HepG2 (cell line): ENCODE measurements around the gene NOL4L. TPM values are rescaled to one million over a fixed set of nuclear protein-coding genes. Genes with fewer than 3 reads are reported as not detected.
A peak's percentile ranks its signal among the peaks of the same experiment; 100 is the strongest.

Source experiments
- ATAC-seq: fragments of 200-7000 bp; cut with Tn5 transposase; 3 replicates; pipeline ENCODE4 v1.9.1; 2020; ENCODE audit warnings: mild to moderate bottlenecking, moderate library complexity
- BruUV-seq: library from RNA; stranded (reverse); fragments of 400-500 nt; replicated peaks from 2 replicates; lab custom pipeline; 2021; lab: Mats Ljungman, UMichigan
- CTCF ChIA-PET: fragments of 300-600 bp; formaldehyde crosslinking; extraction: SDS; loops from one replicate; lab custom pipeline; 2021; ENCODE audit warnings: low total read pairs, inconsistent platforms, low intra/inter-chr PET ratio; lab: Yijun Ruan, JAX
- POLR2A ChIA-PET: fragments of 350-600 bp; sonication (Branson Sonifier 250); formaldehyde crosslinking; loops from one replicate; lab custom pipeline; 2020; ENCODE audit warnings: antibody characterized with exemption, inconsistent platforms; lab: Yijun Ruan, JAX
- DNase-seq: peaks from one replicate; pipeline ENCODE4 v3.0.0-alpha.2; 2015; ENCODE audit warnings: low spot score
- FAIRE-seq: peaks from 3 replicates; lab custom pipeline; 2011; peaks lifted over from hg19 to GRCh38; lab: Jason Lieb, UNC
- H2AFZ ChIP-seq: one replicate; pipeline ENCODE4 v1.6.1; 2011; ENCODE audit warnings: low read length, inconsistent platforms
- H3K27ac ChIP-seq: fragments of 300-600 bp; 3 replicates; pipeline ENCODE4 v1.8.0; 2011; ENCODE audit warnings: mixed run types, mild to moderate bottlenecking, mixed read lengths, low read length, inconsistent platforms; ENCODE audit not compliant: insufficient read depth; ENCODE audit errors: extremely low read length
- H3K27me3 ChIP-seq, 2 experiments: fragments of 200-600 bp in 1 of 2; 2 replicates in 1 of 2; 3 replicates in 1 of 2; pipeline versions ENCODE4 v1.6.0 to v1.8.0; 2011; ENCODE audit warnings: low read length in 2 of 2, mild to moderate bottlenecking in 2 of 2, moderate library complexity in 2 of 2, inconsistent platforms in 1 of 2; ENCODE audit not compliant: insufficient read depth in 2 of 2, control insufficient read depth in 1 of 2
- H3K36me3 ChIP-seq, 2 experiments: fragments of 200-600 bp in 1 of 2; replicated peaks in 1 of 2; 2 replicates in 1 of 2; 3 replicates in 1 of 2; pipeline versions ENCODE4 v1.5.1 to v1.8.0; 2011; ENCODE audit warnings: low read length in 2 of 2, inconsistent platforms in 1 of 2; ENCODE audit not compliant: insufficient read depth in 2 of 2, control insufficient read depth in 1 of 2
- H3K4me1 ChIP-seq: 2 replicates; pipeline ENCODE4 v1.5.1; 2012; ENCODE audit warnings: low read length, inconsistent platforms; ENCODE audit not compliant: insufficient read depth
- H3K4me2 ChIP-seq: 2 replicates; pipeline ENCODE4 v1.6.0; 2011; ENCODE audit warnings: low read depth, low read length, inconsistent platforms
- H3K4me3 ChIP-seq, 3 experiments: fragments of 200-600 bp in 1 of 3; sonication (generic), shearing (Covaris generic) in 1 of 3; replicated peaks in 1 of 3; 2 replicates each; pipeline ENCODE4 v1.5.1; 2011 to 2016; ENCODE audit warnings: low read length in 3 of 3, inconsistent platforms in 2 of 3, low read depth in 2 of 3, mild to moderate bottlenecking in 2 of 3, control low read depth in 1 of 3, mixed read lengths in 1 of 3; ENCODE audit not compliant: insufficient read depth in 1 of 3
- H3K79me2 ChIP-seq: one replicate; pipeline ENCODE4 v1.6.1; 2011; ENCODE audit warnings: low read length, inconsistent platforms; ENCODE audit not compliant: insufficient read depth
- H3K9ac ChIP-seq: 2 replicates; pipeline ENCODE4 v1.6.0; 2011; ENCODE audit warnings: mild to moderate bottlenecking, low read depth, low read length, inconsistent platforms; ENCODE audit not compliant: insufficient read depth
- H3K9me3 ChIP-seq: 2 replicates; pipeline ENCODE4 v1.5.1; 2012; ENCODE audit warnings: mild to moderate bottlenecking, low read length
- H4K20me1 ChIP-seq: 2 replicates; pipeline ENCODE4 v1.6.0; 2011; ENCODE audit warnings: inconsistent platforms, mild to moderate bottlenecking, low read length, moderate library complexity; ENCODE audit not compliant: insufficient read depth
- CBFB ChIP-seq: sonication (generic); formaldehyde crosslinking; IDR thresholded peaks from 2 replicates; pipeline ENCODE4 v1.4.0; 2020; ENCODE audit warnings: missing genetic modification reagents
- GLI4 ChIP-seq: sonication (generic); formaldehyde crosslinking; IDR thresholded peaks from 2 replicates; pipeline ENCODE4 v1.5.1; 2020; ENCODE audit warnings: missing genetic modification reagents, mild to moderate bottlenecking, moderate library complexity, borderline replicate concordance
- GLMP ChIP-seq: sonication (generic); formaldehyde crosslinking; IDR thresholded peaks from 2 replicates; pipeline ENCODE4 v1.9.0; 2021; ENCODE audit warnings: missing genetic modification reagents, mild to moderate bottlenecking, borderline replicate concordance
- HOXA3 ChIP-seq: sonication (generic); formaldehyde crosslinking; IDR thresholded peaks from 2 replicates; pipeline ENCODE4 v1.5.0; 2020; ENCODE audit warnings: missing genetic modification reagents
- NPAS2 ChIP-seq: sonication (generic); formaldehyde crosslinking; IDR thresholded peaks from 2 replicates; pipeline ENCODE4 v1.8.0; 2022; ENCODE audit warnings: mild to moderate bottlenecking, missing genetic modification reagents, borderline replicate concordance
- RNF219 ChIP-seq: sonication (generic); formaldehyde crosslinking; IDR thresholded peaks from 2 replicates; pipeline ENCODE4 v1.5.0; 2020; ENCODE audit warnings: mild to moderate bottlenecking, missing genetic modification reagents
- TEAD3 ChIP-seq: optimal IDR thresholded peaks from 2 replicates; pipeline ENCODE3; 2016; ENCODE audit warnings: borderline replicate concordance
- WGBS: methylation state at CpG from one replicate; pipeline ENCODE4 v1.1.6; 2017; ENCODE audit warnings: low lambda C conversion rate; 5-methylcytosine and 5-hydroxymethylcytosine counted together
- in situ Hi-C: cut with HindIII; loops from 2 replicates; pipeline ENCODE4 v1.10.0; 2017; ENCODE audit warnings: low pct_unique_long_range_greater_than_20kb; ENCODE audit not compliant: extremely low pct_ligation_motif_present
- intact Hi-C: fragments of 100-400 bp; cut with micrococcal nuclease; formaldehyde crosslinking; loops from one replicate; pipeline ENCODE4 v1.10.0; 2022; ENCODE audit not compliant: unreplicated experiment
- polyA plus RNA-seq, 8 experiments: library from polyadenylated mRNA; depleted of rRNA in 3 of 8; stranded (reverse) in 7 of 8; unstranded in 1 of 8; fragments of >200 nt; fragmentation: Illumina TruSeq in 4 of 8; extraction: Trizol in 4 of 8; gene quantifications; 2 replicates each; pipeline versions ENCODE4 v1.2.1 to v1.2.3, GENCODE V29; 2011 to 2016; ENCODE audit warnings: low read depth in 4 of 8, missing spikeins in 1 of 8, mixed read lengths in 1 of 8; ENCODE audit not compliant: insufficient read depth in 1 of 8
- total RNA-seq, 5 experiments: library from RNA; depleted of rRNA; stranded (reverse); fragments of >200 nt; fragmentation: Illumina TruSeq; extraction: Trizol; gene quantifications; 2 replicates each; pipeline ENCODE4 v1.2.3, GENCODE V29; 2016; ENCODE audit warnings: low read depth in 1 of 5

Gene NOL4L
- total and polyA plus RNA-seq, 2 of the 13 experiments (the other 11 are each of a cell fraction or from before 2014, with no cell fraction given), result 16.6 to 35.4 TPM

- CTCF ChIA-PET, result no interaction called here
- no peak for FAIRE-seq
- H3K36me3 ChIP-seq, result no peaks in the 10 kb centered on the region
- H3K9me3 ChIP-seq, result no peaks in the 10 kb centered on the region
- H3K4me2 ChIP-seq, result no peak overlapping the region
- H3K4me1 ChIP-seq, result 0 out of 2 replicates have a peak, but pooled peaks cover 14% of the 10 kb centered on the region
- no peak for TF ChIP-seq CBFB
- TF ChIP-seq GLMP (CRISPR knock-in tag), result no peak
- TF ChIP-seq GLI4 (CRISPR knock-in tag), result no peak
- TF ChIP-seq HOXA3, result no peak
- H3K27me3 ChIP-seq, result no peaks in the 10 kb centered on the region
- H3K79me2 ChIP-seq, result no peaks in the 10 kb centered on the region
- no peak overlapping the region for H3K4me3 ChIP-seq
- no peak for ATAC-seq
- no peak overlapping the region for H3K27ac ChIP-seq
- H3K9ac ChIP-seq, result no peak overlapping the region
- in situ Hi-C loops, result loop anchor here (25.0 kb wide), 1 partner anchor 261 kb away; the partner anchor contains the start of gene DNMT3B
- POLR2A ChIA-PET, result no interaction called here
- no peak overlapping the region for H2AFZ ChIP-seq
- DNase-seq, result no peak
- H4K20me1 ChIP-seq, result no peaks in the 10 kb centered on the region; the same call in 1 of the 2 replicates
- no TSS peak for BruUV-seq
- intact Hi-C loops, result no loop called here
- WGBS, result 89% methylated on average over 3 of the region's 3 CpGs
Measured at GRCh38 chr20:32501709-32502108, 83.4 kb downstream of the NOL4L start.

- DNase-seq (no peak), FAIRE-seq (no peak), ATAC-seq (peak; percentile 50)
- Histone ChIP-seq H3K27me3 (no peaks in the 10 kb centered on the region), H3K9me3 (no peaks in the 10 kb centered on the region), H3K4me1 (no peaks in the 10 kb centered on the region), H3K4me2 (no peak overlapping the region), H3K79me2 (no peaks in the 10 kb centered on the region), H3K4me3 (no peak overlapping the region), H3K36me3 (peaks cover 0 to 7% of the 10 kb centered on the region in 2 experiments; a peak in 1 of 5 replicates), H3K27ac (no peak overlapping the region), H2AFZ (no peak overlapping the region), H4K20me1 (no peaks in the 10 kb centered on the region; the same call in 1 of the 2 replicates), H3K9ac (no peak overlapping the region)
- in situ Hi-C loops, result no loop called here
- CTCF ChIA-PET, result no interaction called here
- no TSS peak for BruUV-seq
- peak; percentile 21 for TF ChIP-seq TEAD3
- TF ChIP-seq RNF219 (CRISPR knock-in tag), result no peak
- TF ChIP-seq NPAS2 (CRISPR knock-in tag), result peak; percentile 64; the same call in 1 of the 2 replicates
- WGBS, result 85% methylated on average over 13 of the region's 13 CpGs
- intact Hi-C loops, result no loop called here
- POLR2A ChIA-PET, result interaction anchor here (1.3 kb wide), 1 partner anchor 12 kb away, joined by 3 read pairs; no protein-coding TSS in a partner anchor
Measured at GRCh38 chr20:32497589-32498224, 87.4 kb downstream of the NOL4L start.
